T-helper 1 cell treated with Interleukin-12 subunit alpha and Interleukin-12 subunit beta and Interleukin-4 antibody, amounts not matched to agents 30 ng/mL and 1 ng/mL, for 36 hours (primary cell): ENCODE measurements around the gene BRF1. TPM values are rescaled to one million over a fixed set of nuclear protein-coding genes. Genes with fewer than 3 reads are reported as not detected.

Experiments
- intact Hi-C: fragments of 100-400 bp; cut with micrococcal nuclease; formaldehyde crosslinking; loops from one replicate; pipeline ENCODE4 v1.15.1; 2024
- total RNA-seq: library from RNA; stranded (reverse); gene quantifications from 2 replicates; pipeline ENCODE4 v1.2.3, GENCODE V29; 2022

The BRF1 gene
- total RNA-seq, 1 donor from 2014 or later, result 50.6 TPM

DNA sequence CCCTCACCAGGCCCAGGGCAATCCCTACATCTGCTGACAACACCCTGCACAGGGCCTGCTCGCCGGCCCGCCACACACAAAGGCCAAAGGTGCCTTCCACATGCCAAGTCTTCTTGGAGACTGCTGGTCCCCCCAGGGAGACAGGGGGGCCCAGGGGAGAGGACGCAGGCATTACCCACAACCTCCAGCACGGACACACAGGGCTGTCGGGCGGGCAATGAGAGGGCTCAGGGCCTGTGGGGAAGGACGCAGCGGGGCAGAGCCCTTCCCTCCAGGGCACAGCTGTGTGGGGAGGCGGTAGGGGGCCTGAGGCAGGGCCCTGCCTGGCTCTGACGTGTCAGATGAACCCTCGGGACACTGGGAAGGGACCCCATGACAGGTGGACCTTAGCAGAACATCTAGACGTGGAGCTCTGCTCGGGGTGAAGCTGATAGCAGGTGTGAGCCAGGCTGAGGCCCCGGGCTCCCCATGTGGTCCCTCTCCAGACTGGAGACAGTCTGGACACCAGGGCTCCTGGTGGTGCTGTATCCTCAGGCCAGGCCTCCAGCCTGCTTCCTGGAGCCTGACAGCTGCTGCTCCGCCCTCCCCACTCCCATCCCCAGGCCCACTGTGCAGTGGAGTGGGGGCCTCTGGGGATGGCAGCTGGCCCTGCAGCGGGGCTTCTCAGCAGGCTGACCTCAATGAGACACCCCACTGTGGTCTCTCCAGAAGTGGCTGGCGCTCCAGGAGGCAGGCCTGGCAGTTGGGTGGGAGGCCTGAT lies 88.1 kb downstream of the BRF1 start:
- intact Hi-C loops, result no loop called here

GRCh38 chr14:105211758-105212089 lies 89.1 kb downstream of the BRF1 start:
- intact Hi-C loops, result no loop called here

DNA sequence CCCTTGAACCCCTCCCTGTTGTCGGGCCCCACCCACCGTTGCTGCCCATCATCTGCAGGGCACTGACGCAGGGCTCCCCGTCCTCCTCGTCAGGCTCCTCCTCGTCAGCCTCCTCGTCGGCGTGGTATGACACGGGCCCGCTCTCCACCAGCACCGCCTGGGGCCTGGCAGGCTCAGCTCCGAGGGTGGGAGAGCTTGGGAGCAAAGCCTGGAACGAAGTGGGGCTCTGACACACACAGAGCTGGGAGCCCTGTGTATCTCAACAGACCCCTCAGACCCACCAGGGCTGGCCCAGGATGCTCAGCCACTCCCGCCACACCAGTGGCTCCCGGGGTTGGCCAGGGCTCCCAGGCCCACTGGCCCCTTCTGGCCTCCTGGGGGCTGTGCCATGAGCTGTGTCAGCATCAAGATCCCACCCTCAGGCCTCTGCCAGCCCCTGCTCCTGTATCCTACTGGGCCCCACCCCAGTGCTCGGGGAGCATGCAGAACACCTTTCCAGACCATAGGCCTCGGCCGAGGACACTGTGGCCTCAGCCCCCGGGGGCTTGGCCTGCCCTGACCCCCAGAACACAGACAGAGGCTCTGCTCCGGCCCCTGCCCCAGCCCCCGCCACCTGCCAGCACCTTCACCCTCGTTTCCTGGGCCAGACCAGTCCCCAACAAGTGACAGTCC lies 89.6 kb downstream of the BRF1 start:
- intact Hi-C loops, result no loop called here

DNA sequence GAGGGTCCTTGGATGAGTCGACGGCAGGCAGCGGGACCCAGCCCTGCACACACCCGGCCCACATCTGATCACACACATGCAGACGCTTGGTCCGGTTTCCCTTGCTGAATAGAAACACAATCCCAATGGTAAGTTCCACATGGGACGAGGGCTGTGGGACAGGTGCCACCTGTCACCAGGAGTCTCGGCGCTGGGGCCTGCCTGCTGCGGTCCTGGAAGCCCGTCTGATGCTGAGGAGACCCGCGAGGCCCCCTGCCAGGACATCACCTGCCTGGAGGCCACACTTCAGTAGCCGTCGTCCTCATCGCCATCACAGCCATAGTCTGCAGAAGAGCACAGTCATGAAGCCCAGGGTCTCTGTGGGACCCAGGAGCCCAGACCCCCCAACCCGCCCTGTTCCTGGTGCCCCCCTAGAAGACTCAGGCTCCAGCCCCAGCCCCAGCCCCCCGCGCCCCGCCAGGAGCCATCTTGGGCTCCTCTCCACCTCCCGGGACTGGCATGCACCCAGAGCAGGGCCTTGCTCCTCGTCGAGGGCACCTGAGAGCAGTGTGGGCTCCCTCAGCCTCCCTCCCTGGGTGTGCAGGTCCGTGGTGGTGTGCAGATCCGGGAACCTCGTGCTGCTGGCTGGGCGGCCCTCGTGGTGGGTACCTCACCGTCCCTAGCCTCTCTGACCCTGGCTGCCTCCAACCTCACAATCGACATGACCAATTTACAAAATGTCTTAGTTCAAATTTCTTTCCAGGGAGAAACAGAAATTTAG lies 90.4 kb downstream of the BRF1 start:
- intact Hi-C loops, result no loop called here

DNA sequence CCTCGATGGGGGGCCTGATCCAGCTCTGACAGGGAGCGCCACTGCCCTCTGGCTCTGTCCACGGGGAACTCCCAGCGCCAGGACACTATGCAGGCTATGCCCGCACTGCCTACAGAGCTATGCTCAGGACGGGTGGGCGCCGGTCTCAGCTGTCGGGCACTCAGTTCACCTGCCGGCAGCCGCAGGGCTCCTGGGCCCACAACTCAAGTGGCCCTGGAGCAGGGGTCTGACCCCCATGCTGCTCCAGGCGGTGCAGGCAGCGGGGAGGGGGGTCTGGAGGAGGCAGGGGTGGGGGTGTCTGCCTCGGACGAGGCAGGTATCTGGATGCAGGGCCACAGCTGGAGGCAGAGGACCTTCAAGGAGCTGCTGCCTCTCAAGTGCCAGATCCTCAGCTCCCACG lies 91.2 kb downstream of the BRF1 start:
- intact Hi-C loops, result no loop called here

DNA sequence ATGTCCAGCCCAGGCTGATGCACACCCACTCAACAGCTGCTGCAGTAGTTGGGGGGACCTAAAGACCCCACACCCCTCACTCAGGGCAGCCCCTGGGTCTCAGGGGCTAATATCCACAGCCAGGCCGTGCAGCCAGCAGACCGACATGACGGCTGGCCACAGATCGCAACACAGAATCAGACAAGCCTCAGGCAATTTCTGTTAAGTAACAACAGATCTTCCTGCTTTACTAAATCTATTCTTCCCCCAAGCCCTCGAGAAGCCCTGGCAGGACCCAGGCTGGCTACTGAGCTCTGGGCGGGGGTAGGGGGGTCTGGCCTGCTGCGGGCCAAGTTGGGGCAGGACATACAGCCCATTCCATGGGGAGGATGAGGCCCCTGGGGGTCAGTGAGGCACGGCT lies 91.7 kb downstream of the BRF1 start:
- intact Hi-C loops, result no loop called here

DNA sequence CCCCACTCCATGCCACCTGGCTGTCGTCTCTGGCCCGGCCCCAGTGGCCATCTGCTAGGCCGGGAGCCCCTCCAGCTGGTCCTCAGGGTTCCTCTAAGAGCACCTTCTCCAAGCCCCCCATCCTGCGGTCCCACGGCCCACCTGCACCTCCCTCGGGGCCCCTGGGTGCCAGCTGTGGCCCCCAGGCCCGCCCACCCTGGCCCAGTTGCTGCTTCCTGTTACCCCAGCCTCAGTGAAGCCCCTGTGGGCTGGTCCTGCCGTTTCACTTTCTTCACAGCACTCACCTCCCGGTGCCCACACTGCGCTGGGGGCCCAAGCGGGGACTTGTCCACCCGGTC lies 92.1 kb downstream of the BRF1 start:
- intact Hi-C loops, result no loop called here

GRCh38 chr14:105207996-105208737 lies 92.6 kb downstream of the BRF1 start:
- intact Hi-C loops, result no loop called here

DNA sequence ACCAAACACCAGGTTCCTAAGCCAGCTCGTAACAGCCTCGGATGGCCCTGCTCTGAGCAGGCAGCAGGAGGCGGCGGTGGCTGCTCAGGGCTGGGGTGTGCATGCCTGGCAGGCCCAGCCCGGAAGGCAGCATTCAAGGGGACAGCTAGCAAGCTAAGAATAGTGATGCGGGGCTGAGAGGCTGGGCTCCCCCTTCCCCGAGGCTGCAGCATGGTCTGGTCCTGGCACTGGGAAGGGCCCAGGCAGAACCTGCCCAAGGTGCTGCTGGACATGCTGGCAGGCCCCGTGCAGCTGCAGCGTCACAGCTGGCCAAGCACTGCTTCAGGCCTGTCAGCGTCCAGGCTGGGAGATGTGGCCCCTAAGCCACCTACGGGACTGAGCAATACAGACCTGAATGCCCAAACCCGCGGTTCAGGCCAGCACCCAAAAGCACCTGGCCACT lies 93.3 kb downstream of the BRF1 start:
- intact Hi-C loops, result no loop called here

- intact Hi-C loops, result no loop called here
Observed at GRCh38 chr14:105206873-105207272, 93.9 kb downstream of the BRF1 start.

GRCh38 chr14:105205673-105206208 lies 95.1 kb downstream of the BRF1 start:
- intact Hi-C loops, result no loop called here

- intact Hi-C loops, result loop anchor here (5.0 kb wide), 1 partner anchor 62 kb away; no protein-coding TSS in a partner anchor
Observed at GRCh38 chr14:105204931-105205672, 95.7 kb downstream of the BRF1 start.

- intact Hi-C loops, result loop anchor here (5.0 kb wide), 1 partner anchor 63 kb away; no protein-coding TSS in a partner anchor
Observed at GRCh38 chr14:105204206-105204930, 96.4 kb downstream of the BRF1 start.

GRCh38 chr14:105203701-105204100 lies 97.1 kb downstream of the BRF1 start:
- intact Hi-C loops, result loop anchor here (1.0 to 5.0 kb wide), 3 partner anchors 64 to 149 kb away; no protein-coding TSS in a partner anchor

- intact Hi-C loops, result loop anchor here (1.0 to 5.0 kb wide), 3 partner anchors 64 to 149 kb away; no protein-coding TSS in a partner anchor
Observed at GRCh38 chr14:105203057-105203531, 97.7 kb downstream of the BRF1 start.

DNA sequence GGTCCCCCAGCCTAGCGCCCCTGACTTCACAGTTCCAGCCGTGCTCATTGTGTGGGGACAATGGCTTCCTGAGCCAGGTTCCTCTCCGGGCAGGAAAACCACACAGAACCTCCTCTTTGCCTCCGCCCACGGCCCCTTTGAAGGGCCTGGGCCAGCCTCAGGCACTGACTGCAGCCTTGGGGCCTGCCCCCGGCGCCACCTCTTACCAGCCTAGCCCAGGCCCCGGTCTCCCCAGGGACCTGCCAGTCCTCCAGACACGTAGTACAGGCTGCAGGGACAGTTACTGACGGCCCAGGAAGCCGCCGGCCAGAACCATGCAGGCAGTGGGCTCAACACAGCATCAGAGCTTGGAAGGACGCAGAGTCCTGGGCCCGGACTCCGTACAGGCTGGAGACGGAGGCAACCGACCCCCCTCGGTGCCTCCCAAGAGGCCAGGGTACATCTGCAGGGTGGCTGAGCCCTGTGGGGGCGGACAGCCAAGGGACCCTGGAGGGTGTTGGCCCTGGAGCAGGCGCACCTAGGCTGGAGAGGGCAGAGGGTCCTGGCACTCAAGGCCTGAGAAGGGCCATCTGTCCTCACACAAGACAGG lies 98.8 kb downstream of the BRF1 start:
- intact Hi-C loops, result loop anchor here (5.0 kb wide), 1 partner anchor 65 kb away; no protein-coding TSS in a partner anchor

- intact Hi-C loops, result loop anchor here (5.0 kb wide), 1 partner anchor 66 kb away; no protein-coding TSS in a partner anchor
Observed at GRCh38 chr14:105201156-105201924, 99.5 kb downstream of the BRF1 start.

GRCh38 chr14:105200641-105201040 lies 100.2 kb downstream of the BRF1 start:
- intact Hi-C loops, result loop anchor here (5.0 kb wide), 1 partner anchor 67 kb away; no protein-coding TSS in a partner anchor
